Fibroblast of lung (primary cell): ENCODE data around the gene DZIP1. TPM values are rescaled to one million over a fixed set of nuclear protein-coding genes. Genes with fewer than 3 reads are reported as not detected.
"Not testable (repeated sequence)": the region's sequence is repeated elsewhere in the genome, so short reads cannot be mapped to it uniquely, and the experiment has no call there.

Experiments
- DNase-seq, 2 donors: peaks; one replicate each; pipeline versions ENCODE4 v3.0.0 to v3.0.0-alpha.2; 2010; ENCODE audit warnings: low read depth in 2 of 2
- H2AFZ ChIP-seq: 2 replicates; pipeline ENCODE4 v1.5.1; 2012; ENCODE audit warnings: low read length, control low read depth, inconsistent platforms
- H3K27ac ChIP-seq: 2 replicates; pipeline ENCODE4 v1.5.1; 2011; ENCODE audit warnings: low read length, control low read depth; ENCODE audit not compliant: insufficient read depth
- H3K27me3 ChIP-seq: 2 replicates; pipeline ENCODE4 v1.5.1; 2011; ENCODE audit warnings: mild to moderate bottlenecking, low read length; ENCODE audit not compliant: control insufficient read depth, insufficient read depth
- H3K36me3 ChIP-seq: 2 replicates; pipeline ENCODE4 v1.5.1; 2011; ENCODE audit warnings: low read length; ENCODE audit not compliant: control insufficient read depth, insufficient read depth
- H3K4me1 ChIP-seq: 2 replicates; pipeline ENCODE4 v1.5.1; 2011; ENCODE audit warnings: low read length; ENCODE audit not compliant: control insufficient read depth, insufficient read depth; ENCODE audit errors: extremely low read depth
- H3K4me2 ChIP-seq: 2 replicates; pipeline ENCODE4 v1.5.1; 2011; ENCODE audit warnings: low read length, control low read depth; ENCODE audit not compliant: insufficient read depth; ENCODE audit errors: extremely low read depth
- H3K4me3 ChIP-seq, 4 experiments: fragments of 200-600 bp in 1 of 4; sonication (generic) in 1 of 4; replicated peaks in 1 of 4; 2 replicates each; pipeline ENCODE4 v1.5.1; 2011 to 2016; ENCODE audit warnings: low read length in 4 of 4, low read depth in 3 of 4, mild to moderate bottlenecking in 3 of 4, control low read depth in 2 of 4, inconsistent platforms in 1 of 4, mixed read lengths in 1 of 4; ENCODE audit not compliant: insufficient read depth in 1 of 4; ENCODE audit errors: control extremely low read depth in 1 of 4
- H3K79me2 ChIP-seq: 2 replicates; pipeline ENCODE4 v1.5.1; 2012; ENCODE audit warnings: mild to moderate bottlenecking, low read length, inconsistent platforms; ENCODE audit not compliant: control insufficient read depth, insufficient read depth
- H3K9ac ChIP-seq: 2 replicates; pipeline ENCODE4 v1.5.1; 2011; ENCODE audit warnings: mild to moderate bottlenecking, low read length, control low read depth; ENCODE audit not compliant: insufficient read depth
- H3K9me3 ChIP-seq: 2 replicates; pipeline ENCODE4 v1.5.1; 2012; ENCODE audit warnings: low read depth, low read length; ENCODE audit not compliant: control insufficient read depth, insufficient read depth
- H4K20me1 ChIP-seq: 2 replicates; pipeline ENCODE4 v1.5.1; 2011; ENCODE audit warnings: low read length; ENCODE audit not compliant: control insufficient read depth, insufficient read depth; ENCODE audit errors: extremely low read depth
- EZH2 ChIP-seq: IDR thresholded peaks from 2 replicates; pipeline ENCODE4 v1.5.1; 2012; ENCODE audit warnings: low read length, control low read depth, mild to moderate bottlenecking; ENCODE audit errors: missing control alignments
- polyA minus RNA-seq: library from RNA; depleted of rRNA, polyadenylated mRNA; stranded (reverse); fragments of >200 nt; gene quantifications from 2 replicates; pipeline ENCODE4 v1.2.3, GENCODE V29; 2011; ENCODE audit warnings: low replicate concordance
- polyA plus RNA-seq, 2 donors: library from polyadenylated mRNA; depleted of rRNA in 1 of 2; stranded (reverse) in 1 of 2; unstranded in 1 of 2; fragments of >200 nt; gene quantifications; 2 replicates each; pipeline ENCODE4 v1.2.1, GENCODE V29; 2011 to 2012; ENCODE audit warnings: missing spikeins in 1 of 2
- total RNA-seq: library from RNA; depleted of rRNA; stranded (reverse); fragments of >200 nt; gene quantifications from 2 replicates; pipeline ENCODE4 v1.2.1, GENCODE V29; 2014
- TF ChIP-seq, protein P1 (sequence below), 2 donors: IDR thresholded peaks in 1 of 2; conservative IDR thresholded peaks in 1 of 2; 1 replicate in 1 of 2; 2 replicates in 1 of 2; pipeline ENCODE4 v1.5.1; 2011 to 2012; ENCODE audit warnings: low read length in 2 of 2, control low read depth in 1 of 2, inconsistent platforms in 1 of 2, low read depth in 1 of 2, mild to moderate bottlenecking in 1 of 2

DZIP1 gene, protein sequence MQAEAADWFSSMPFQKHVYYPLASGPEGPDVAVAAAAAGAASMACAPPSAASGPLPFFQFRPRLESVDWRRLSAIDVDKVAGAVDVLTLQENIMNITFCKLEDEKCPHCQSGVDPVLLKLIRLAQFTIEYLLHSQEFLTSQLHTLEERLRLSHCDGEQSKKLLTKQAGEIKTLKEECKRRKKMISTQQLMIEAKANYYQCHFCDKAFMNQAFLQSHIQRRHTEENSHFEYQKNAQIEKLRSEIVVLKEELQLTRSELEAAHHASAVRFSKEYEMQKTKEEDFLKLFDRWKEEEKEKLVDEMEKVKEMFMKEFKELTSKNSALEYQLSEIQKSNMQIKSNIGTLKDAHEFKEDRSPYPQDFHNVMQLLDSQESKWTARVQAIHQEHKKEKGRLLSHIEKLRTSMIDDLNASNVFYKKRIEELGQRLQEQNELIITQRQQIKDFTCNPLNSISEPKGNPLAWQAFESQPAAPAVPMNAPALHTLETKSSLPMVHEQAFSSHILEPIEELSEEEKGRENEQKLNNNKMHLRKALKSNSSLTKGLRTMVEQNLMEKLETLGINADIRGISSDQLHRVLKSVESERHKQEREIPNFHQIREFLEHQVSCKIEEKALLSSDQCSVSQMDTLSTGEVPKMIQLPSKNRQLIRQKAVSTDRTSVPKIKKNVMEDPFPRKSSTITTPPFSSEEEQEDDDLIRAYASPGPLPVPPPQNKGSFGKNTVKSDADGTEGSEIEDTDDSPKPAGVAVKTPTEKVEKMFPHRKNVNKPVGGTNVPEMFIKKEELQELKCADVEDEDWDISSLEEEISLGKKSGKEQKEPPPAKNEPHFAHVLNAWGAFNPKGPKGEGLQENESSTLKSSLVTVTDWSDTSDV
- total RNA-seq (29.5 and 37.3 TPM in 2 replicates), polyA plus RNA-seq (18.1 and 24.0 TPM in 2 replicates), polyA minus RNA-seq (3.6 and 8.3 TPM in 2 replicates)
- polyA plus RNA-seq (2012), result 24.9 and 32.9 TPM in 2 replicates

DNA sequence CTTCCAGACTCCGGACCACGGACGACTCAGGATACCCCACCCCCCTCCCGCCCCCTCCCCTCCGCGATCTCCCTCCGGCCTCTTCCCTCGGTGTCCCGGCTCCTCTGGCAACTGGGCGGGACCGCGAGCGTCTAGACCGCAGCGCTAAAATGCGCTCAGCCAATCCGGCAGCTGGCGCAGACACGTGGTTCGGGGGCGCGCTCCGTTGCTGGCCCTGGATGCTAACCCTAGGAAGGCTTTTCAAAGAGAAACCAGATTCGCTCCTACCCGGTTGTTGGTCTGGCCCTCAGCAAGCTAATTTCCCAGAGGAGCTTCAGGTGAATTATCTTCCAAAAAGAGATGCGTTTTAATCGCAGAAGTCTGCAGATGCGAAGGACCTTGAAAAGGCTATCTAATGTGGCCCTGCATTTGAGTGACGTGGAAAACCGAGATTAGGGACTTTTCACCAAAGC lies at the start of gene DZIP1:
Gene DZIP1, minus strand, starts transcription at position 106 of the 452 bp plus-strand sequence. CDS start 2,677 bp downstream, outside the sequence.
- Histone ChIP-seq H3K4me1 (peaks cover 3% of the 10 kb centered on the region), H3K79me2 (peaks cover 16% of the 10 kb centered on the region), H3K36me3 (peaks cover 6% of the 10 kb centered on the region), H3K9me3 (no peaks in the 10 kb centered on the region), H3K27me3 (no peaks in the 10 kb centered on the region), H3K4me2 (peak within 1 kb of the TSS; percentile 98), H4K20me1 (no peaks in the 10 kb centered on the region), H3K4me3 (peak within 1 kb of the TSS; percentile 78 to 93 (median 80)), H2AFZ (peak within 1 kb of the TSS; percentile 87), H3K9ac (peak within 1 kb of the TSS; percentile 66), H3K27ac (peak within 1 kb of the TSS; percentile 79)
- DNase-seq, result peak; percentile 87 to 88
- no peak for TF ChIP-seq EZH2
- TF ChIP-seq, protein P1, sequence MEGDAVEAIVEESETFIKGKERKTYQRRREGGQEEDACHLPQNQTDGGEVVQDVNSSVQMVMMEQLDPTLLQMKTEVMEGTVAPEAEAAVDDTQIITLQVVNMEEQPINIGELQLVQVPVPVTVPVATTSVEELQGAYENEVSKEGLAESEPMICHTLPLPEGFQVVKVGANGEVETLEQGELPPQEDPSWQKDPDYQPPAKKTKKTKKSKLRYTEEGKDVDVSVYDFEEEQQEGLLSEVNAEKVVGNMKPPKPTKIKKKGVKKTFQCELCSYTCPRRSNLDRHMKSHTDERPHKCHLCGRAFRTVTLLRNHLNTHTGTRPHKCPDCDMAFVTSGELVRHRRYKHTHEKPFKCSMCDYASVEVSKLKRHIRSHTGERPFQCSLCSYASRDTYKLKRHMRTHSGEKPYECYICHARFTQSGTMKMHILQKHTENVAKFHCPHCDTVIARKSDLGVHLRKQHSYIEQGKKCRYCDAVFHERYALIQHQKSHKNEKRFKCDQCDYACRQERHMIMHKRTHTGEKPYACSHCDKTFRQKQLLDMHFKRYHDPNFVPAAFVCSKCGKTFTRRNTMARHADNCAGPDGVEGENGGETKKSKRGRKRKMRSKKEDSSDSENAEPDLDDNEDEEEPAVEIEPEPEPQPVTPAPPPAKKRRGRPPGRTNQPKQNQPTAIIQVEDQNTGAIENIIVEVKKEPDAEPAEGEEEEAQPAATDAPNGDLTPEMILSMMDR (conservative IDR thresholded peaks at IDR 0.05 in 1 of 2, IDR thresholded peaks at IDR 0.05 in 1 of 2; ENCODE audit: low read depth in 1 of 2, low read length in 2 of 2), result no peak

DNA sequence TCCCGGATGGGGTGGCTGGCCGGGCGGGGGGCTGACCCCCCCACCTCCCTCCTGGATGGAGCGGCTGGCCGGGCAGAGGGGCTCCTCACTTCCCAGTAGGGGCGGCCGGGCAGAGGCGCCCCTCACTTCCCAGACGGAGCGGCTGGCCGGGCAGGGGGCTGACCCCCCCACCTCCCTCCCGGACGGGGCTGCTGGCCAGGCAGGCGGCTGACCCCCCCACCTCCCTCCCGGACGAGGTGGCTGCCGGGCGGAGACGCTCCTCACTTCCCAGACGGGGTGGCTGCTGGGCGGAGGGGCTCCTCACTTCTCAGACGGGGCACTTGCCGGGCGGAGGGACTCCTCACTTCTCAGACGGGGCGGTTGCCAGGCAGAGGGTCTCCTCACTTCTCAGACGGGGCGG lies 46.5 kb upstream of the DZIP1 start:
- not testable (repeated sequence) for H3K4me3 ChIP-seq, H3K4me2 ChIP-seq, H3K4me1 ChIP-seq, H2AFZ ChIP-seq, H3K36me3 ChIP-seq, DNase-seq, H4K20me1 ChIP-seq, H3K9me3 ChIP-seq, H3K27me3 ChIP-seq, H3K27ac ChIP-seq, H3K9ac ChIP-seq
- peaks cover 33% of the 10 kb centered on the region for H3K79me2 ChIP-seq

DNA sequence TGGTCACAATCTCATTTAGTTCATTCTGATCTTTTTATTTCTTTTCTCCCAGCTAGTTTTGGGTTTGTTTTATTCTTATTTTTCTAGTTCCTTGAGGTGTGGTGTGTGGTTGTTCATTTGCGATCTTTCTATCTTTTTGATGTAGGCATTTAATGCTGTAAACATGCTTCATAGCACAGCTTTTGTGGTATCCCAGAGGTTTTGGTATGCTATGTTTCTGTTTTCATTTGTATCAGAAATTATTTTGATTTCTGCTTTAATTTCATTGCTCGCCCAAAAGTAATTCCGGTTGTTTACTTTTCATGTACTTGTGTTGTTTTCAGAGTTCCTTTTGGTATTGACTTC lies 45.0 kb upstream of the DZIP1 start:
- no peak overlapping the region for H3K9ac ChIP-seq
- H3K79me2 ChIP-seq, result peaks cover 44% of the 10 kb centered on the region

DNA sequence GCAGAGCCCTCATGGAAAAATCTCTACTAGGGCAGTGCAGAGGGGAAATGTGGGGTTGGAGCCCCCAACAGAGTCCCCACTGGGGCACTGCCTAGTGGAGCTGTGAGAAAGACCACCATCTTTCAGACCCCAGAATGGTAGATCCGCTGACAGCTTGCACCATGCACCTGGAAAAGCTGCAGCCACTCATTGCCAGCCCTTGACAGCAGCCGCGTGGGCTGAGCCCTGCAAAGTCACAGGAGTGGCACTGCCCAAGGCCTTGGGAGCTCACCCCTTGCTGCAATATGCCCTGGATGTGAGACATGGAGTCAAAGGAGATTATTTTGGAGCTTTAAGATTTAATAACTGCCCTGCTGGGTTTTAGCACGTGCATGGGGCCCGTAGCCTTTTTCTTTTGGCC lies 40.5 kb upstream of the DZIP1 start:
- not testable (repeated sequence) for H2AFZ ChIP-seq, H3K4me1 ChIP-seq, H3K36me3 ChIP-seq, H3K4me2 ChIP-seq, H3K9ac ChIP-seq, H3K9me3 ChIP-seq, DNase-seq, H3K27me3 ChIP-seq, H3K27ac ChIP-seq, H4K20me1 ChIP-seq, H3K4me3 ChIP-seq
- peaks cover 74% of the 10 kb centered on the region for H3K79me2 ChIP-seq

More for the DNA sequence above, 45.0 kb upstream of the DZIP1 start:
- Histone ChIP-seq H3K27ac (no peak overlapping the region), H3K36me3 (no peaks in the 10 kb centered on the region), H4K20me1 (peaks cover 3% of the 10 kb centered on the region), H3K4me1 (no peaks in the 10 kb centered on the region), H2AFZ (no peak overlapping the region), H3K27me3 (no peaks in the 10 kb centered on the region), H3K4me2 (no peak overlapping the region), H3K4me3 (no peak overlapping the region), H3K9me3 (no peaks in the 10 kb centered on the region)
- no peak for DNase-seq
- TF ChIP-seq, protein P1 (conservative IDR thresholded peaks at IDR 0.05 in 1 of 2, IDR thresholded peaks at IDR 0.05 in 1 of 2; ENCODE audit: low read depth in 1 of 2, low read length in 2 of 2), result no peak
- no peak for TF ChIP-seq EZH2
